ENCODE measurements around the gene MAP1S. TPM values are rescaled to one million over a fixed set of nuclear protein-coding genes. Genes with fewer than 3 reads are reported as not detected.

The MAP1S gene
- total RNA-seq, 4 donors from 2014 or later, result 30.2 to 159 (median 68.0) TPM

DNA sequence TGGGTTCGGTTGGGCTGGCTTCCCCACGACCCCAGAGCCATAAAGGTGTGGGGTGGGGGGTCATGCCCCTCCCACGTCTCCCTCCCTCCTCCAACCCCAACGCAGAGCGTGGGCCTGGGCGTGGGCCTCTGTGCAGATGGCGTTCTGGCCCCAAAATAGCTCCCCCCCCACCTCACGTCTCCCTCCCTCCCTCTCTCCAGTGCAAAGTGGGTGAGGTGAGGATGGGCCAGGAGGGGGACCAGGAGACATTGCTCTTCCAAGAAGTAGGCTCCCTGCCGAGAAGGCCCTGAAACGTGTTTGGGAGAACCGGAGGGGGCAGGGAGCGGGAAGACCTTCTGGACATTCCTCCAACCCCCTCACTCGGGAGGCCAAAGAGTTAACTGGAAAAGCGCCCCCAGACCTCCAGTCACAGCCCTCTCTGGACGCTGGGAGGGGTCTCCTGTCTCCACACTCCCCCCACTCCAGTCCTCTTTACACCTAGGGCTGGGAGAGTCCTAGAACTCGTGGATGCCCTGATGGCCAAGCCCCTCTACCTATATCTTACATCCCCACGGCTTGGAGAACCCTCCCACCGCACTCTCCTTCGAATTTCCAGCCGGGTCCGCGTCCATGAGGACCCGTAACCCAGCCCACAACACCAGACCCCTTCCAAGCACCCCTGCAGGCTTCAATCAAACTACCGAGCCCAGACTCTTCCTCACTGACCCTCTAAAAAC, 32.0 kb upstream of the MAP1S start:
- Histone ChIP-seq H3K4me3 (no peak overlapping the region), H3K27ac (no peak overlapping the region), H3K36me3 (no peaks in the 10 kb centered on the region), H3K9me3 (no peaks in the 10 kb centered on the region), H3K4me1 (peaks cover 10 to 20% (median 13%) of the 10 kb centered on the region in 4 donors), H3K27me3 (peaks cover 83% of the 10 kb centered on the region)
- no peak for DNase-seq
- TF ChIP-seq, protein P1, sequence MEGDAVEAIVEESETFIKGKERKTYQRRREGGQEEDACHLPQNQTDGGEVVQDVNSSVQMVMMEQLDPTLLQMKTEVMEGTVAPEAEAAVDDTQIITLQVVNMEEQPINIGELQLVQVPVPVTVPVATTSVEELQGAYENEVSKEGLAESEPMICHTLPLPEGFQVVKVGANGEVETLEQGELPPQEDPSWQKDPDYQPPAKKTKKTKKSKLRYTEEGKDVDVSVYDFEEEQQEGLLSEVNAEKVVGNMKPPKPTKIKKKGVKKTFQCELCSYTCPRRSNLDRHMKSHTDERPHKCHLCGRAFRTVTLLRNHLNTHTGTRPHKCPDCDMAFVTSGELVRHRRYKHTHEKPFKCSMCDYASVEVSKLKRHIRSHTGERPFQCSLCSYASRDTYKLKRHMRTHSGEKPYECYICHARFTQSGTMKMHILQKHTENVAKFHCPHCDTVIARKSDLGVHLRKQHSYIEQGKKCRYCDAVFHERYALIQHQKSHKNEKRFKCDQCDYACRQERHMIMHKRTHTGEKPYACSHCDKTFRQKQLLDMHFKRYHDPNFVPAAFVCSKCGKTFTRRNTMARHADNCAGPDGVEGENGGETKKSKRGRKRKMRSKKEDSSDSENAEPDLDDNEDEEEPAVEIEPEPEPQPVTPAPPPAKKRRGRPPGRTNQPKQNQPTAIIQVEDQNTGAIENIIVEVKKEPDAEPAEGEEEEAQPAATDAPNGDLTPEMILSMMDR (IDR thresholded peaks at IDR 0.05), result no peak
- TF ChIP-seq POLR2A (IDR thresholded peaks at IDR 0.05), result no peak
- intact Hi-C loops (cut with DNase I; ENCODE audit: low total_unique reads) (no loop called here), in situ Hi-C loops (cut with MboI; ENCODE audit: low pct_ligation_motif_present in 1 of 4, low pct_unique_long_range_greater_than_20kb in 1 of 4, low sequenced_read_pairs in 3 of 4) (no loop called here)
- whole genome bisulfite sequencing, 2 donors (ENCODE audit: low coverage in 1 of 2), result 5 to 11% methylated on average over 8 to 22 of the region's 24 CpGs

DNA sequence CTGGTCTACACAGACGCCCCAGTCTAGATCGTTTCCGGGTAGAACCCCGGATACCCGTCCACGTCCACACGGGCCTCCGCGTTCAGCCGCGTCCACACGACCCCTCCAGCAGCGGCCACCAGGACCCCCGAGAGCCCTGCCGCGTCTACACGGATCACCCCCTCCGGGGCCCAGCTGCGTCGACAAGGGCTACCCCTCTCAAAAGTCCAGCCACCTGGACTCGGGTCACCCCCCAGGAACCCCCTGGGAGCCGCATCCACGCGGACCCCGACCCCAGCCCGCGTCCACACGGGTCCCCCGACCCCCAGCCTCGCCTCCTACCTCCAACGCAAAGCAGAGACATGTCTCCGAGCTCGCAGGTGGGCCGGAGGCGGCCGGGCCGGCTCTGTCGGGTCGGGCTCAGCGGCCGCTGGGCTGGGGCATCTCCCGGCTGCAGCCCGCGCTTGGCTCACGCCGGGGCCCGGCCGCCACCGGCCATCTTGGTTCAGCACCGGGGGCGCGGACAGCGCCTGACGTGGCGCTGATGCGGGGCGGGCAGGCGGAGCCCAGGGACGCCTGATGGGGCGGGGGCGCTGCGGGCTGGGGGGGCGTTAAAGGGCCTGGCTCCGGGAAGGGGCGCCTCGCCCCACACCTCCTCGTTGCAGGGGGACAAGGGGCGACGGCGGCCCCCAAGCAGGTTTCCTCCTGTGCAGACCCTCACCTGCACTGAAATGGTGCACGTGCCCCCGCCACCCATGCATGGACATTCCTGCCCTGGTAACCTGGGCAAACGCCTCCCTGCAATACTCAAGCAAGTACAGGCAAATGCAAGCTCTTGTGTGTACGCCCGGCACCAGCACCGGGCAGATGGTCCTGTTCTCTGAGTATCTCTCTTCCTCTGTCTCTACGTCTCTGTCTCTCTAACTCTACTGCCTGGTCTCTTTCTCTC, 31.2 kb upstream of the MAP1S start, which contains the start of gene UNC13A:
Gene UNC13A, minus strand, starts transcription at position 498 of the 928 bp plus-strand sequence. Its CDS starts 155 bp downstream, at position 343.
- TF ChIP-seq, protein P1 (IDR thresholded peaks at IDR 0.05), result no peak
- TF ChIP-seq POLR2A (IDR thresholded peaks at IDR 0.05) (no peak), EP300 (IDR thresholded peaks at IDR 0.05; ENCODE audit: low read depth) (no peak), POLR2AphosphoS5 (IDR thresholded peaks at IDR 0.05) (no peak)
- Histone ChIP-seq H3K9me3 (no peaks in the 10 kb centered on the region), H3K27ac (no peak within 1 kb of the TSS), H3K4me3 (no peak within 1 kb of the TSS), H3K27me3 (peaks cover 76% of the 10 kb centered on the region), H3K4me1 (peaks cover 10 to 20% (median 13%) of the 10 kb centered on the region in 4 donors), H3K36me3 (no peaks in the 10 kb centered on the region)
- intact Hi-C loops (cut with DNase I; ENCODE audit: low total_unique reads) (no loop called here), in situ Hi-C loops (cut with MboI; ENCODE audit: low pct_ligation_motif_present in 1 of 4, low pct_unique_long_range_greater_than_20kb in 1 of 4, low sequenced_read_pairs in 3 of 4) (no loop called here)
- DNase-seq, result peak; percentile 13
- WGBS, 2 donors (ENCODE audit: low coverage in 1 of 2), result 8 to 31% methylated on average over 2 to 37 of the region's 77 CpGs

DNA sequence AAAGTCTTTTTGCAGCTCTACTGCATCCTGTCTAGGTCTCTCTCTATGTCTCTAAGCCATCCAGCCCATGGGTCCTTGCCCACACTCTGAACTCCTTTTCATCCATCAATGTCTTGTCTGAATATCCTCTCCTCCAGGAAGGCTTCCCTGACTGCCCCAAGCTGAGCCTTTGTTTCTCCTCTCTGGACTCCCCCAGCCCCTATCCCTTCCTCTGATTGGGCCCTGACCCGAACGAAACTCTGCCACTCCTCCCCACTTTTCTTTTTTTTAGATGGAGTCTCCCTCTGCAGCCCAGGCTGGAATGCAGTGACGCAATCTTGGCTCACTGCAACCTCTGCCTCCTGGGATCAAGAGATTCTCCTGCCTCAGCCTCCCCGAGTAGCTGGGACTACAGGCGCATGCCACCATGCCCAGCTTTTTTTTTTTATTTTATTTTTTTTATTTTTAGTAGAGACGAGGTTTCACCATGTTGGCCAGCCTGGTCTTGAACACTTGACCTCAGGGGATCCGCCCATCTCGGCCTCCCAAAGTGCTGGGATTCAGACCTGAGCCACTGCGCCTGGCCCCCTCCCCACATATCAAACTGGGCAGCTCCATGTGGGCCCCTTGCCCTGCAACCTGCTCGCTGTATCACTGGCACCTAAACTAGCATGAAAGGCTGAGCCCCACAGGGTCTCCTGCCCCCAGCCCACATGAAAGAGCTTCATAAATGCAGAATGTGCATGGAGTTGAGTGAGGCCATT, 30.3 kb upstream of the MAP1S start:
- Histone ChIP-seq H3K9me3 (no peaks in the 10 kb centered on the region), H3K4me3 (no peak overlapping the region), H3K27me3 (peaks cover 78% of the 10 kb centered on the region), H3K27ac (no peak overlapping the region), H3K4me1 (peaks cover 10 to 20% (median 13%) of the 10 kb centered on the region in 4 donors), H3K36me3 (no peaks in the 10 kb centered on the region)
- WGBS, 2 donors (ENCODE audit: low coverage in 1 of 2), result 57 to 60% methylated on average over 7 to 10 of the region's 10 CpGs
- in situ Hi-C loops (cut with MboI; ENCODE audit: low pct_ligation_motif_present in 1 of 4, low pct_unique_long_range_greater_than_20kb in 1 of 4, low sequenced_read_pairs in 3 of 4) (no loop called here), intact Hi-C loops (cut with DNase I; ENCODE audit: low total_unique reads) (no loop called here)
- TF ChIP-seq, protein P1 (IDR thresholded peaks at IDR 0.05), result no peak
- TF ChIP-seq EP300 (IDR thresholded peaks at IDR 0.05; ENCODE audit: low read depth) (no peak), POLR2A (IDR thresholded peaks at IDR 0.05) (no peak), POLR2AphosphoS5 (IDR thresholded peaks at IDR 0.05) (no peak)
- DNase-seq, result no peak

DNA sequence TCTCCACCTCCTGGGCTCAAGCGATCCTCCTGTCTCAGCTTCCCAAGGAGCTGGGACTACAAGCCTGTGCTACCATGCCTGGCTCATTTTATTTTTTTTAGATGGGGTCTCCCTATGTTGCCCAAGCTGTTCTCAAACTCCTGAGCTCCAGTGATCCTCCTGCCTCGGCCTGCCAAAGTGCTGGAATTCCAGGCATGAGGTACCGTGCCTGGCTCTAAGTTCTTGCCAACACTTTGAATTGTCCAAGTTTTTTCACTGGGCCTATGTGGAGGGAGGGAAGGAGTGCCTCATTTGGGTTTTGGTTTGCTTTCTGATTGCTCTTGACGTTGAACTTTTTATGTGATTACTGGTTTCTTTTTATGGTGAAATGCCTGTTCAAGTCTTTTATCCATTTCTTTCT, 26.7 kb upstream of the MAP1S start:
- TF ChIP-seq, protein P1 (IDR thresholded peaks at IDR 0.05), result no peak
- TF ChIP-seq EP300 (IDR thresholded peaks at IDR 0.05; ENCODE audit: low read depth) (no peak), POLR2AphosphoS5 (IDR thresholded peaks at IDR 0.05) (no peak), POLR2A (IDR thresholded peaks at IDR 0.05) (no peak)
- no peak for DNase-seq
- Histone ChIP-seq H3K27me3 (peaks cover 57% of the 10 kb centered on the region), H3K4me3 (no peak overlapping the region), H3K4me1 (peaks cover 0 to 8% (median 4%) of the 10 kb centered on the region in 4 donors), H3K9me3 (no peaks in the 10 kb centered on the region), H3K27ac (no peak overlapping the region), H3K36me3 (no peaks in the 10 kb centered on the region)
- 54 to 73% methylated on average over 4 of the region's 4 CpGs for WGBS, 2 donors (ENCODE audit: low coverage in 1 of 2)
- in situ Hi-C loops (cut with MboI; ENCODE audit: low pct_ligation_motif_present in 1 of 4, low pct_unique_long_range_greater_than_20kb in 1 of 4, low sequenced_read_pairs in 3 of 4), result no loop called here
- intact Hi-C loops (cut with DNase I; ENCODE audit: low total_unique reads), result no loop called here

All from transverse colon (tissue), 4 donors.